GM18508 (cell line): Measurements from ENCODE around the gene GALNT18.

Experiments
- ATAC-seq: cut with Tn5 transposase; IDR thresholded peaks from one replicate; pipeline ENCODE4 v1.9.1; 2021; ENCODE audit warnings: moderate number of reproducible peaks; ENCODE audit not compliant: insufficient read depth, unreplicated experiment

Gene GALNT18

GRCh38 chr11:11301212-11301611, 320.6 kb downstream of the GALNT18 start:
- ATAC-seq = no peak

GRCh38 chr11:11297578-11297977, 324.2 kb downstream of the GALNT18 start:
- ATAC-seq = no peak

GRCh38 chr11:11296434-11296833, 325.4 kb downstream of the GALNT18 start:
- ATAC-seq = no peak

GRCh38 chr11:11294551-11294855, 327.3 kb downstream of the GALNT18 start:
- ATAC-seq = no peak

GRCh38 chr11:11293798-11294550, 327.8 kb downstream of the GALNT18 start:
- ATAC-seq = no peak

- ATAC-seq = no peak
These were observed 329.0 kb downstream of the GALNT18 start for GRCh38 chr11:11292839-11293238.

- no peak for ATAC-seq
These were observed 330.5 kb downstream of the GALNT18 start for GRCh38 chr11:11291041-11292015.

- no peak for ATAC-seq
These were observed 331.5 kb downstream of the GALNT18 start for GRCh38 chr11:11290354-11290753.

GRCh38 chr11:11289669-11290068, 332.1 kb downstream of the GALNT18 start:
- ATAC-seq = no peak

- no peak for ATAC-seq
These were observed 332.7 kb downstream of the GALNT18 start for GRCh38 chr11:11288972-11289616.

GRCh38 chr11:11284481-11284880, 337.3 kb downstream of the GALNT18 start:
- no peak for ATAC-seq

- ATAC-seq = no peak
These were observed 340.2 kb downstream of the GALNT18 start for GRCh38 chr11:11281626-11282025.

- no peak for ATAC-seq
These were observed 341.0 kb downstream of the GALNT18 start for GRCh38 chr11:11280826-11281225.

- ATAC-seq = no peak
These were observed 341.7 kb downstream of the GALNT18 start for GRCh38 chr11:11279956-11280689.

GRCh38 chr11:11272254-11272653, 349.6 kb downstream of the GALNT18 start:
- no peak for ATAC-seq

- ATAC-seq = no peak
These were observed 351.5 kb downstream of the GALNT18 start for GRCh38 chr11:11270236-11270775.

- ATAC-seq = no peak
These were observed 353.1 kb downstream of the GALNT18 start for GRCh38 chr11:11268706-11269105.

GRCh38 chr11:11268119-11268518, 353.7 kb downstream of the GALNT18 start:
- no peak for ATAC-seq

- no peak for ATAC-seq
These were observed 354.5 kb downstream of the GALNT18 start for GRCh38 chr11:11267312-11267711.

GRCh38 chr11:11265994-11266606, 355.7 kb downstream of the GALNT18 start:
- no peak for ATAC-seq
